A549 (cell line): ENCODE results near the gene GALNTL6. TPM values are rescaled to one million over a fixed set of nuclear protein-coding genes. Genes with fewer than 3 reads are reported as not detected.

ENCODE experiments used
- ATAC-seq, 2 experiments: fragments of 200-7000 bp in 1 of 2; fragments of >200 bp in 1 of 2; cut with Nextera tagmentation in 1 of 2; cut with Tn5 transposase in 1 of 2; 3 replicates each; pipeline versions ENCODE4 v1.8.0 to v1.9.1; 2018 to 2020; ENCODE audit warnings: mild to moderate bottlenecking in 1 of 2, moderate library complexity in 1 of 2
- CTCF ChIA-PET: fragments of 300-600 bp; sonication (Branson Sonifier 250); formaldehyde crosslinking; extraction: SDS; loops from one replicate; lab custom pipeline; 2021; ENCODE audit warnings: antibody characterized with exemption, inconsistent platforms; lab: Yijun Ruan, JAX
- POLR2A ChIA-PET: fragments of 350-600 bp; formaldehyde crosslinking; extraction: SDS; loops from one replicate; lab custom pipeline; 2021; ENCODE audit warnings: antibody characterized with exemption, inconsistent platforms; lab: Yijun Ruan, JAX
- DNase-seq, 2 experiments: peaks; one replicate each; pipeline versions ENCODE4 v3.0.0 to v3.0.0-alpha.2; 2011 to 2016; ENCODE audit warnings: low read depth in 1 of 2, low spot score in 1 of 2
- FAIRE-seq: peaks from 2 replicates; lab custom pipeline; 2011; peaks lifted over from hg19 to GRCh38; lab: Jason Lieb, UNC
- H3K27ac ChIP-seq, 2 experiments: fragments of >200 bp; sonication (Bioruptor Twin); formaldehyde crosslinking; 3 replicates each; pipeline ENCODE4 v1.5.1; 2016 to 2017
- H3K4me1 ChIP-seq: fragments of >200 bp; sonication (Bioruptor Twin); formaldehyde crosslinking; 3 replicates; pipeline ENCODE4 v1.6.1; 2016
- H3K4me2 ChIP-seq: fragments of >200 bp; sonication (Bioruptor Twin); formaldehyde crosslinking; 3 replicates; pipeline ENCODE4 v1.6.1; 2016
- H3K4me3 ChIP-seq: fragments of >200 bp; sonication (Bioruptor Twin); formaldehyde crosslinking; 3 replicates; pipeline ENCODE4 v1.5.1; 2016
- H3K9me3 ChIP-seq: fragments of >200 bp; sonication (Bioruptor Twin); formaldehyde crosslinking; 3 replicates; pipeline ENCODE4 v1.6.1; 2016
- BHLHE40 ChIP-seq: IDR thresholded peaks from 2 replicates; pipeline ENCODE4 v1.6.1; 2012; ENCODE audit warnings: low read depth, low read length, inconsistent platforms
- CBX2 ChIP-seq: fragments of 200-600 bp; sonication (generic); IDR thresholded peaks from 2 replicates; pipeline ENCODE4 v1.6.1; 2016; ENCODE audit warnings: low read depth, mild to moderate bottlenecking, borderline replicate concordance
- CEBPB ChIP-seq, 2 experiments: fragments of >200 bp in 1 of 2; sonication (Bioruptor Twin) in 1 of 2; formaldehyde crosslinking in 1 of 2; IDR thresholded peaks; 2 replicates each; pipeline ENCODE4 v1.6.1; 2012 to 2016
- CHD2 ChIP-seq: fragments of 150-350 bp; IDR thresholded peaks from 2 replicates; pipeline ENCODE4 v1.6.1; 2014; ENCODE audit warnings: low read length; ENCODE audit not compliant: partially characterized antibody
- CHD4 ChIP-seq: fragments of 200-600 bp; sonication (generic); IDR thresholded peaks from 2 replicates; pipeline ENCODE4 v1.6.1; 2016; ENCODE audit warnings: antibody characterized with exemption, mild to moderate bottlenecking, borderline replicate concordance
- ESRRA ChIP-seq: fragments of 150-350 bp; IDR thresholded peaks from 2 replicates; pipeline ENCODE4 v1.6.1; 2014; ENCODE audit warnings: mild to moderate bottlenecking, low read length, borderline replicate concordance
- FOSL2 ChIP-seq, 2 experiments: fragments of 450-650 bp in 1 of 2; fragments of >200 bp in 1 of 2; sonication (Bioruptor Twin) in 1 of 2; formaldehyde crosslinking; IDR thresholded peaks; 2 replicates each; pipeline versions ENCODE4 v1.5.0 to v1.6.1; 2016 to 2020; ENCODE audit warnings: mild to moderate bottlenecking in 1 of 2, moderate library complexity in 1 of 2
- FOXS1 ChIP-seq: fragments of 250-450 bp; sonication (Bioruptor Pico); IDR thresholded peaks from 2 replicates; pipeline ENCODE4 v1.5.0; 2020; ENCODE audit warnings: mild to moderate bottlenecking, moderate library complexity
- GATA3 ChIP-seq: IDR thresholded peaks from 2 replicates; pipeline ENCODE4 v1.6.1; 2012; ENCODE audit warnings: borderline replicate concordance
- HOXB13 ChIP-seq: fragments of 250-450 bp; sonication (Bioruptor Pico); IDR thresholded peaks from 2 replicates; pipeline ENCODE4 v1.5.0; 2020; ENCODE audit warnings: low read depth, mild to moderate bottlenecking, moderate library complexity
- HOXB5 ChIP-seq: fragments of 250-450 bp; sonication (Bioruptor Pico); IDR thresholded peaks from 2 replicates; pipeline ENCODE4 v1.5.0; 2020; ENCODE audit warnings: mild to moderate bottlenecking, moderate library complexity
- KDM1A ChIP-seq: fragments of 200-600 bp; sonication (generic); IDR thresholded peaks from 2 replicates; pipeline ENCODE4 v1.6.1; 2016; ENCODE audit warnings: low read depth, mild to moderate bottlenecking
- MAZ ChIP-seq: fragments of 150-350 bp; IDR thresholded peaks from 2 replicates; pipeline ENCODE4 v1.6.1; 2014; ENCODE audit warnings: antibody characterized with exemption, low read depth, low read length, borderline replicate concordance
- MYC ChIP-seq: IDR thresholded peaks from 2 replicates; pipeline ENCODE4 v1.6.1; 2012; ENCODE audit warnings: mild to moderate bottlenecking, inconsistent platforms, low read length, improper control_type of control experiment, borderline replicate concordance
- NFE2L2 ChIP-seq: fragments of 150-350 bp; conservative IDR thresholded peaks from 2 replicates; pipeline ENCODE4 v1.6.1; 2014; ENCODE audit warnings: low read length
- PBX3 ChIP-seq: IDR thresholded peaks from 2 replicates; pipeline ENCODE4 v1.6.1; 2012
- PHF8 ChIP-seq: fragments of 200-600 bp; sonication (generic); IDR thresholded peaks from 2 replicates; pipeline ENCODE4 v1.6.1; 2016; ENCODE audit warnings: low read depth, mild to moderate bottlenecking, antibody characterized with exemption, moderate library complexity, borderline replicate concordance
- POLR2AphosphoS2 ChIP-seq: conservative IDR thresholded peaks from 2 replicates; pipeline ENCODE4 v1.6.1; 2012; ENCODE audit warnings: low read length, improper control_type of control experiment, inconsistent platforms
- RCOR1 ChIP-seq: fragments of 150-350 bp; IDR thresholded peaks from 2 replicates; pipeline ENCODE4 v1.6.1; 2014; ENCODE audit warnings: antibody characterized with exemption, low read length, low read depth
- RNF2 ChIP-seq: fragments of 200-600 bp; sonication (generic); IDR thresholded peaks from 2 replicates; pipeline ENCODE4 v1.6.1; 2016; ENCODE audit warnings: low read depth, mild to moderate bottlenecking, antibody characterized with exemption, moderate library complexity, borderline replicate concordance
- SMC3 ChIP-seq: fragments of >200 bp; sonication (Bioruptor Twin); formaldehyde crosslinking; IDR thresholded peaks from 3 replicates; pipeline ENCODE4 v1.6.1; 2018; ENCODE audit warnings: inconsistent platforms
- SREBF2 ChIP-seq: fragments of 450-650 bp; IDR thresholded peaks from 2 replicates; pipeline ENCODE4 v1.6.1; 2014; ENCODE audit warnings: mild to moderate bottlenecking, moderate library complexity
- TP53 ChIP-seq: fragments of 250-450 bp; sonication (Bioruptor Pico); IDR thresholded peaks from 2 replicates; pipeline ENCODE4 v1.5.0; 2021; ENCODE audit warnings: mild to moderate bottlenecking, moderate library complexity
- USF2 ChIP-seq: fragments of 450-650 bp; IDR thresholded peaks from 2 replicates; pipeline ENCODE4 v1.6.1; 2014; ENCODE audit warnings: antibody characterized with exemption
- ZFP36 ChIP-seq: fragments of 450-650 bp; IDR thresholded peaks from 2 replicates; pipeline ENCODE4 v1.6.1; 2014; ENCODE audit warnings: borderline replicate concordance; ENCODE audit not compliant: partially characterized antibody
- ZNF302 ChIP-seq: fragments of 250-450 bp; sonication (Bioruptor Pico); IDR thresholded peaks from 2 replicates; pipeline ENCODE4 v1.9.0; 2021; ENCODE audit warnings: inconsistent platforms, mild to moderate bottlenecking, moderate library complexity
- WGBS: methylation state at CpG from one replicate; pipeline ENCODE4 v1.1.6; 2017; ENCODE audit errors: missing lambda C conversion rate; 5-methylcytosine and 5-hydroxymethylcytosine counted together
- polyA plus RNA-seq, 4 experiments: library from polyadenylated mRNA; depleted of rRNA in 3 of 4; stranded (reverse); fragments of >200 nt; fragmentation: RNase III in 1 of 4; extraction: RNeasy Plus Mini Kit Qiagen cat#74134 plus additional on column Dnase treatment in 1 of 4; gene quantifications; 2 replicates in 3 of 4; 3 replicates in 1 of 4; pipeline ENCODE4 v1.2.3, GENCODE V29; 2011 to 2017
- TF ChIP-seq, protein P1 (sequence below): fragments of >200 bp; sonication (Bioruptor Twin); formaldehyde crosslinking; IDR thresholded peaks from 3 replicates; pipeline ENCODE4 v1.5.1; 2016
- TF ChIP-seq, protein P2 (sequence below): IDR thresholded peaks from 2 replicates; pipeline ENCODE4 v1.6.1; 2012

Gene GALNTL6
- polyA plus RNA-seq, 2 of the 4 experiments (the other 2 are of a cell fraction), result 0.06 to 0.49 TPM

DNA sequence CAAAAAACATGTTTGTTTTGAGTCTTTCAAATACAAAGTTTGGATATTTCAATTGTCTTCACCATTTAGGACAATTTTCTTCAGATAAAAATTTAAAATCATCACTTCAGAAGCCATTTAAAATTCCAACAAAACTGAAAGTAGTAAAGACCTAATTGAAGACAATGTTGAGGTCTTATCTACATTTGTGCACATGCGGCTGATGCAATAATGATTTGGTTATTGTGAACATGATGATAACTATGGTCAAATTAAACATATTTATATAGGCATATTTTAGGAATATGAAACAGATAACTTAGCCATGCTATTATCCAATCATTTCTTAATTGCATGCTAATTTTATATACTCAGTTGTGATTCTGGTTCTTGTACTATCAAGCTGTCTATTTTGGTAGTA, 407.5 kb downstream of the GALNTL6 start:
- WGBS, result 0% methylated on average over 1 of the region's 1 CpG
- ChIA-PET CTCF (no interaction called here), POLR2A (no interaction called here)
- TF ChIP-seq TP53 (CRISPR knock-in tag) (no peak), CHD4 (no peak), HOXB13 (CRISPR knock-in tag) (no peak), FOXS1 (CRISPR knock-in tag) (no peak), CHD2 (no peak), PBX3 (no peak), BHLHE40 (no peak), CBX2 (no peak), ZFP36 (no peak), SMC3 (no peak), GATA3 (no peak), HOXB5 (CRISPR knock-in tag) (no peak), KDM1A (no peak), FOSL2 (IDR thresholded peaks at IDR 0.05) (no peak), FOSL2 (CRISPR knock-in tag; IDR thresholded peaks at IDR 0.05) (no peak)
- TF ChIP-seq, protein P1, sequence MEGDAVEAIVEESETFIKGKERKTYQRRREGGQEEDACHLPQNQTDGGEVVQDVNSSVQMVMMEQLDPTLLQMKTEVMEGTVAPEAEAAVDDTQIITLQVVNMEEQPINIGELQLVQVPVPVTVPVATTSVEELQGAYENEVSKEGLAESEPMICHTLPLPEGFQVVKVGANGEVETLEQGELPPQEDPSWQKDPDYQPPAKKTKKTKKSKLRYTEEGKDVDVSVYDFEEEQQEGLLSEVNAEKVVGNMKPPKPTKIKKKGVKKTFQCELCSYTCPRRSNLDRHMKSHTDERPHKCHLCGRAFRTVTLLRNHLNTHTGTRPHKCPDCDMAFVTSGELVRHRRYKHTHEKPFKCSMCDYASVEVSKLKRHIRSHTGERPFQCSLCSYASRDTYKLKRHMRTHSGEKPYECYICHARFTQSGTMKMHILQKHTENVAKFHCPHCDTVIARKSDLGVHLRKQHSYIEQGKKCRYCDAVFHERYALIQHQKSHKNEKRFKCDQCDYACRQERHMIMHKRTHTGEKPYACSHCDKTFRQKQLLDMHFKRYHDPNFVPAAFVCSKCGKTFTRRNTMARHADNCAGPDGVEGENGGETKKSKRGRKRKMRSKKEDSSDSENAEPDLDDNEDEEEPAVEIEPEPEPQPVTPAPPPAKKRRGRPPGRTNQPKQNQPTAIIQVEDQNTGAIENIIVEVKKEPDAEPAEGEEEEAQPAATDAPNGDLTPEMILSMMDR, result no peak
- TF ChIP-seq, protein P2, sequence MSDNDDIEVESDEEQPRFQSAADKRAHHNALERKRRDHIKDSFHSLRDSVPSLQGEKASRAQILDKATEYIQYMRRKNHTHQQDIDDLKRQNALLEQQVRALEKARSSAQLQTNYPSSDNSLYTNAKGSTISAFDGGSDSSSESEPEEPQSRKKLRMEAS, result no peak
- Histone ChIP-seq H3K27ac (no peak overlapping the region), H3K4me2 (no peak overlapping the region), H3K9me3 (no peaks in the 10 kb centered on the region), H3K4me3 (no peak overlapping the region), H3K4me1 (no peaks in the 10 kb centered on the region)
- FAIRE-seq, result no peak
- no peak for DNase-seq
- no peak for ATAC-seq

GRCh38 chr4:172225457-172225856, 412.3 kb downstream of the GALNTL6 start:
- Histone ChIP-seq H3K4me1 (no peaks in the 10 kb centered on the region), H3K9me3 (no peaks in the 10 kb centered on the region), H3K4me2 (no peak overlapping the region), H3K27ac (no peak overlapping the region), H3K4me3 (no peak overlapping the region)
- FAIRE-seq (no peak), DNase-seq (no peak), ATAC-seq (no peak)
- 86% methylated on average over 5 of the region's 5 CpGs for WGBS
- no peak for TF ChIP-seq ZNF302 (CRISPR knock-in tag)
- no peak for TF ChIP-seq MYC
- TF ChIP-seq TP53 (CRISPR knock-in tag), result no peak
- TF ChIP-seq ESRRA, result no peak
- TF ChIP-seq RNF2, result no peak
- no peak for TF ChIP-seq POLR2AphosphoS2
- TF ChIP-seq MAZ, result no peak
- no peak for TF ChIP-seq NFE2L2
- no peak for TF ChIP-seq ZFP36
- TF ChIP-seq PBX3, result no peak
- no peak for TF ChIP-seq SREBF2
- no peak for TF ChIP-seq CBX2
- no peak for TF ChIP-seq CEBPB (IDR thresholded peaks at IDR 0.05)
- no peak for TF ChIP-seq USF2
- TF ChIP-seq PHF8, result no peak
- TF ChIP-seq RCOR1, result no peak
- TF ChIP-seq FOSL2 (IDR thresholded peaks at IDR 0.05), result no peak
- no peak for TF ChIP-seq FOSL2 (CRISPR knock-in tag; IDR thresholded peaks at IDR 0.05)
- no peak for TF ChIP-seq HOXB13 (CRISPR knock-in tag)
- no peak for TF ChIP-seq HOXB5 (CRISPR knock-in tag)
- no peak for TF ChIP-seq GATA3
- ChIA-PET CTCF (no interaction called here), POLR2A (no interaction called here)
